Breast epithelium (tissue), 4 donors: ENCODE data around the gene HOXB5. TPM values are rescaled to one million over a fixed set of nuclear protein-coding genes. Genes with fewer than 3 reads are reported as not detected.

ENCODE experiments used
- DNase-seq, 2 donors: peaks; one replicate each; pipeline ENCODE4 v3.0.0-alpha.2; 2019; ENCODE audit warnings: low spot score in 2 of 2
- H3K27ac ChIP-seq, 2 donors: fragments of 200-600 bp; sonication (generic) in 1 of 2; one replicate each; pipeline ENCODE4 v1.5.1; 2016 to 2019; ENCODE audit warnings: mild to moderate bottlenecking in 1 of 2
- H3K27me3 ChIP-seq, 2 donors: fragments of 200-600 bp; sonication (generic) in 1 of 2; one replicate each; pipeline versions ENCODE4 v1.5.1 to v1.6.0; 2017 to 2019; ENCODE audit warnings: control low read depth in 1 of 2, mild to moderate bottlenecking in 1 of 2
- H3K36me3 ChIP-seq: fragments of 200-600 bp; one replicate; pipeline ENCODE4 v1.5.1; 2019
- H3K4me1 ChIP-seq, 2 donors: fragments of 200-600 bp; sonication (generic); one replicate each; pipeline ENCODE4 v1.5.1; 2016 to 2019; ENCODE audit warnings: control low read depth in 1 of 2
- H3K4me3 ChIP-seq, 3 donors: fragments of 200-600 bp; sonication (generic); 1 replicate in 2 of 3; 2 replicates in 1 of 3; pipeline ENCODE4 v1.5.1; 2016 to 2019; ENCODE audit warnings: mild to moderate bottlenecking in 3 of 3, moderate library complexity in 2 of 3
- H3K9me3 ChIP-seq, 2 donors: fragments of 200-600 bp; sonication (generic) in 1 of 2; one replicate each; pipeline ENCODE4 v1.5.1; 2016 to 2019; ENCODE audit warnings: control low read depth in 1 of 2
- CTCF ChIP-seq, 3 donors: fragments of 450-650 bp; IDR thresholded peaks; one replicate each; pipeline ENCODE4 v1.5.1; 2016 to 2017; ENCODE audit warnings: antibody characterized with exemption in 3 of 3, mild to moderate bottlenecking in 3 of 3, moderate library complexity in 3 of 3
- POLR2A ChIP-seq: fragments of 450-650 bp; IDR thresholded peaks from one replicate; pipeline ENCODE4 v1.6.1; 2016; ENCODE audit warnings: antibody characterized with exemption, mild to moderate bottlenecking, moderate library complexity
- POLR2AphosphoS5 ChIP-seq, 3 donors: sonication (generic); formaldehyde crosslinking; IDR thresholded peaks; one replicate each; pipeline ENCODE4 v1.6.1; 2017; ENCODE audit warnings: antibody characterized with exemption in 3 of 3
- intact Hi-C: fragments of 100-400 bp; cut with DNase I; formaldehyde crosslinking; loops from one replicate; pipeline ENCODE4 v1.15.1; 2023; ENCODE audit warnings: low total_unique reads
- total RNA-seq, 3 donors: library from RNA; depleted of rRNA; stranded (reverse); fragments of >200 nt; gene quantifications; one replicate each; pipeline ENCODE4 v1.1.0, GENCODE V29; 2016

Gene HOXB5
- total RNA-seq, 3 donors from 2014 or later, result 0.44 to 2.0 (median 1.4) TPM

GRCh38 chr17:48565925-48566710 lies 27.5 kb downstream of the HOXB5 start:
- Histone ChIP-seq H3K4me3 (no peak overlapping the region), H3K27ac (peak overlapping the region; percentile 58 to 92), H3K36me3 (no peaks in the 10 kb centered on the region), H3K4me1 (peaks cover 0 to 3% of the 10 kb centered on the region in 2 donors), H3K9me3 (no peaks in the 10 kb centered on the region), H3K27me3 (peaks cover 0 to 18% of the 10 kb centered on the region in 2 donors)
- no peak for DNase-seq
- intact Hi-C loops, result no loop called here
- TF ChIP-seq POLR2AphosphoS5 (IDR thresholded peaks at IDR 0.05) (no peak), POLR2A (no peak), CTCF (IDR thresholded peaks at IDR 0.05) (no peak)

- H3K27ac ChIP-seq, result peak overlapping the region; percentile 58 to 92
- peak overlapping the region in 2 of 3 donors; percentile 55 to 81 for H3K4me3 ChIP-seq
- TF ChIP-seq CTCF (IDR thresholded peaks at IDR 0.05), result no peak
- TF ChIP-seq POLR2A, result no peak
- TF ChIP-seq POLR2AphosphoS5 (IDR thresholded peaks at IDR 0.05), result no peak
- H3K4me1 ChIP-seq, result peaks cover 0 to 3% of the 10 kb centered on the region in 2 donors
- H3K36me3 ChIP-seq, result no peaks in the 10 kb centered on the region
- H3K27me3 ChIP-seq, result peaks cover 0 to 18% of the 10 kb centered on the region in 2 donors
- no peaks in the 10 kb centered on the region for H3K9me3 ChIP-seq
- intact Hi-C loops, result no loop called here
- no peak for DNase-seq
These were observed 28.5 kb downstream of the HOXB5 start for GRCh38 chr17:48565022-48565554.

GRCh38 chr17:48564188-48565021 lies 29.2 kb downstream of the HOXB5 start:
- Histone ChIP-seq H3K9me3 (no peaks in the 10 kb centered on the region), H3K27me3 (peaks cover 0 to 15% of the 10 kb centered on the region in 2 donors), H3K36me3 (no peaks in the 10 kb centered on the region), H3K4me3 (peak overlapping the region; percentile 42 to 81 (median 55)), H3K27ac (peak overlapping the region; percentile 58 to 92), H3K4me1 (peaks cover 0 to 3% of the 10 kb centered on the region in 2 donors)
- intact Hi-C loops, result no loop called here
- TF ChIP-seq POLR2AphosphoS5 (IDR thresholded peaks at IDR 0.05), result no peak
- TF ChIP-seq POLR2A, result no peak
- TF ChIP-seq CTCF (IDR thresholded peaks at IDR 0.05), result no peak
- no peak for DNase-seq

GRCh38 chr17:48563867-48564187 lies 29.8 kb downstream of the HOXB5 start:
- peaks cover 0 to 15% of the 10 kb centered on the region in 2 donors for H3K27me3 ChIP-seq
- H3K9me3 ChIP-seq, result no peaks in the 10 kb centered on the region
- peak overlapping the region; percentile 42 to 81 (median 55) for H3K4me3 ChIP-seq
- peaks cover 0 to 3% of the 10 kb centered on the region in 2 donors for H3K4me1 ChIP-seq
- DNase-seq, result no peak
- H3K27ac ChIP-seq, result peak overlapping the region; percentile 58 to 92
- no peak for TF ChIP-seq CTCF (IDR thresholded peaks at IDR 0.05)
- TF ChIP-seq POLR2A, result no peak
- TF ChIP-seq POLR2AphosphoS5 (IDR thresholded peaks at IDR 0.05), result no peak
- intact Hi-C loops, result no loop called here
- H3K36me3 ChIP-seq, result no peaks in the 10 kb centered on the region
